Vagina (tissue), 2 donors: ENCODE data around the gene ONECUT2. TPM values are rescaled to one million over a fixed set of nuclear protein-coding genes. Genes with fewer than 3 reads are reported as not detected.

Experiments
- DNase-seq, 2 donors: peaks; one replicate each; pipeline ENCODE4 v3.0.0-alpha.2; 2017; ENCODE audit errors: extremely low spot score in 2 of 2
- H3K27ac ChIP-seq: fragments of 200-600 bp; sonication (generic); one replicate; pipeline ENCODE4 v1.5.1; 2019
- H3K27me3 ChIP-seq: fragments of 200-600 bp; sonication (generic); one replicate; pipeline ENCODE4 v1.5.1; 2019
- H3K36me3 ChIP-seq, 2 donors: fragments of 200-600 bp; sonication (generic); one replicate each; pipeline ENCODE4 v1.5.1; 2017 to 2019
- H3K4me1 ChIP-seq: fragments of 200-600 bp; sonication (generic); one replicate; pipeline ENCODE4 v1.5.1; 2019
- H3K4me3 ChIP-seq, 2 donors: fragments of 200-600 bp; sonication (generic); 1 replicate in 1 of 2; 2 replicates in 1 of 2; pipeline ENCODE4 v1.5.1; 2016 to 2019
- H3K9me3 ChIP-seq: fragments of 200-600 bp; sonication (generic); one replicate; pipeline ENCODE4 v1.5.1; 2019
- CTCF ChIP-seq, 3 experiments: fragments of 450-650 bp in 2 of 3; fragments of 200-600 bp in 1 of 3; sonication (generic) in 1 of 3; IDR thresholded peaks; one replicate each; pipeline ENCODE4 v1.5.1; 2017 to 2019; ENCODE audit warnings: antibody characterized with exemption in 3 of 3, mild to moderate bottlenecking in 2 of 3, moderate library complexity in 2 of 3
- POLR2A ChIP-seq, 2 donors: fragments of 450-650 bp; IDR thresholded peaks; one replicate each; pipeline ENCODE4 v1.6.1; 2017; ENCODE audit warnings: antibody characterized with exemption in 2 of 2, mild to moderate bottlenecking in 2 of 2, moderate library complexity in 2 of 2
- POLR2AphosphoS5 ChIP-seq, 2 donors: sonication (generic); formaldehyde crosslinking; IDR thresholded peaks; one replicate each; pipeline ENCODE4 v1.9.0; 2017; ENCODE audit warnings: antibody characterized with exemption in 2 of 2, mild to moderate bottlenecking in 2 of 2, low read depth in 1 of 2; ENCODE audit not compliant: insufficient read depth in 1 of 2
- intact Hi-C: fragments of 100-400 bp; cut with DNase I; formaldehyde crosslinking; loops from one replicate; pipeline ENCODE4 v1.15.1; 2023
- total RNA-seq: library from RNA; depleted of rRNA; stranded (reverse); fragments of >200 nt; gene quantifications from one replicate; pipeline ENCODE4 v1.2.3, GENCODE V29; 2016

The ONECUT2 gene
- total RNA-seq, 1 donor from 2014 or later: not detected

GRCh38 chr18:57475408-57475807 lies 40.2 kb downstream of the ONECUT2 start:
- Histone ChIP-seq H3K27me3 (no peaks in the 10 kb centered on the region), H3K9me3 (no peaks in the 10 kb centered on the region), H3K36me3 (no peaks in the 10 kb centered on the region), H3K27ac (no peak overlapping the region), H3K4me1 (no peaks in the 10 kb centered on the region), H3K4me3 (no peak overlapping the region)
- DNase-seq: no peak
- intact Hi-C loops: no loop called here
- TF ChIP-seq CTCF (IDR thresholded peaks at IDR 0.05) (no peak), POLR2AphosphoS5 (IDR thresholded peaks at IDR 0.05; ENCODE audit: insufficient read depth in 1 of 2, low read depth in 1 of 2) (no peak), POLR2A (IDR thresholded peaks at IDR 0.05) (no peak)

- TF ChIP-seq POLR2AphosphoS5 (IDR thresholded peaks at IDR 0.05; ENCODE audit: insufficient read depth in 1 of 2, low read depth in 1 of 2) (no peak), POLR2A (IDR thresholded peaks at IDR 0.05) (no peak), CTCF (IDR thresholded peaks at IDR 0.05) (no peak)
- Histone ChIP-seq H3K27ac (no peak overlapping the region), H3K36me3 (no peaks in the 10 kb centered on the region), H3K9me3 (no peaks in the 10 kb centered on the region), H3K4me3 (no peak overlapping the region), H3K27me3 (no peaks in the 10 kb centered on the region), H3K4me1 (no peaks in the 10 kb centered on the region)
- intact Hi-C loops: no loop called here
- no peak for DNase-seq
These were observed 40.7 kb downstream of the ONECUT2 start for GRCh38 chr18:57475903-57476302.

- TF ChIP-seq POLR2AphosphoS5 (IDR thresholded peaks at IDR 0.05; ENCODE audit: insufficient read depth in 1 of 2, low read depth in 1 of 2) (no peak), CTCF (IDR thresholded peaks at IDR 0.05) (no peak), POLR2A (IDR thresholded peaks at IDR 0.05) (no peak)
- Histone ChIP-seq H3K9me3 (no peaks in the 10 kb centered on the region), H3K27ac (no peak overlapping the region), H3K4me1 (no peaks in the 10 kb centered on the region), H3K36me3 (no peaks in the 10 kb centered on the region), H3K4me3 (no peak overlapping the region), H3K27me3 (no peaks in the 10 kb centered on the region)
- intact Hi-C loops: no loop called here
- no peak for DNase-seq
These were observed 45.6 kb downstream of the ONECUT2 start for GRCh38 chr18:57480733-57481132.

- intact Hi-C loops: no loop called here
- Histone ChIP-seq H3K27me3 (no peaks in the 10 kb centered on the region), H3K9me3 (no peaks in the 10 kb centered on the region), H3K4me3 (no peak overlapping the region), H3K4me1 (no peaks in the 10 kb centered on the region), H3K27ac (no peak overlapping the region), H3K36me3 (no peaks in the 10 kb centered on the region)
- TF ChIP-seq CTCF (IDR thresholded peaks at IDR 0.05): no peak
- TF ChIP-seq POLR2AphosphoS5 (IDR thresholded peaks at IDR 0.05; ENCODE audit: insufficient read depth in 1 of 2, low read depth in 1 of 2): no peak
- TF ChIP-seq POLR2A (IDR thresholded peaks at IDR 0.05): no peak
- DNase-seq: no peak
These were observed 62.5 kb downstream of the ONECUT2 start for GRCh38 chr18:57497372-57498294.

GRCh38 chr18:57498682-57499256 lies 63.6 kb downstream of the ONECUT2 start:
- intact Hi-C loops: no loop called here
- no peaks in the 10 kb centered on the region for H3K27me3 ChIP-seq
- TF ChIP-seq CTCF (IDR thresholded peaks at IDR 0.05) (no peak), POLR2A (IDR thresholded peaks at IDR 0.05) (no peak), POLR2AphosphoS5 (IDR thresholded peaks at IDR 0.05; ENCODE audit: insufficient read depth in 1 of 2, low read depth in 1 of 2) (no peak)
- no peaks in the 10 kb centered on the region for H3K9me3 ChIP-seq
- H3K4me1 ChIP-seq: no peaks in the 10 kb centered on the region
- no peak overlapping the region for H3K4me3 ChIP-seq
- DNase-seq: no peak
- H3K36me3 ChIP-seq: no peaks in the 10 kb centered on the region
- H3K27ac ChIP-seq: no peak overlapping the region
